ENCODE data around the gene RNF32. TPM values are rescaled to one million over a fixed set of nuclear protein-coding genes. Genes with fewer than 3 reads are reported as not detected.
"Not testable (repeated sequence)": the region's sequence is repeated elsewhere in the genome, so short reads cannot be mapped to it uniquely, and the experiment has no call there.

The RNF32 gene
- total and polyA plus RNA-seq, 2 donors = 1.2 to 3.1 TPM

DNA sequence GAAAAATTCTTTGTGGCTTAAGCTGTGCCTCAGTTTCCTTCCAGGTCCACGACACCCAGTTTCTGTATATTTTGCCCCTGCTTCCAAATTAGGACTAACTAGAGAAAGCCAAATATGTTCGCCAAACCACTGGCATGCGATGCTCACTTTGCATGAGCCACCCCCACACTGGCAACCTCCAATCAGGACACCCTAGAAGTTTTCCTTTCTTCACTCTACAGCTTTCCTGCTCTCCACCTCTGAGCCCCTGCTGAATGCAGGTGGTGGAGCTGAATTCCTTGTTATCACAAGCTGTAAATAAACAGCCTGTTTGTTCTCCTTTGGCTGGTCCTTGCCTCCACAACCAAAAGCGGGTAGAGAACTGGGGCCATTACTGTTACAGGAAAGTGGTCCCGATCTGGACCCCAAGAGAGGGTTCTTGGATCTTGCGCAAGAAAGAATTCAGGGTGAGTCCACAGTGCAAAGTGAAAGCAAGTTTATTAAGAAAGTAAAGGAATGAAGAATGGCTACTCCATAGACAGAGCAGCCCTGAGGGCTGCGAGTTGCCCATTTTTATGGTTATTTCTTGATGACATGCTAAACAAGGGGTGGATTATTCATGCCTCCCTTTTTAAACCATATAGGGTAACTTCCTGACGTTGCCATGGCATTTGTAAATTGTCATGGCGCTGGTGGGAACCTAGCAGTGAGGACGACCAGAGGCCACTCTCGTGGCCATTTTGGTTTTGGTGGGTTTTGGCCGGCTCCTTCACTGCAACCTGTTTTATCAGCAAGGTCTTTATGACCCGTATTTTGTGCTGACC lies 20.9 kb upstream of the RNF32 start:
- H3K27ac ChIP-seq (ENCODE audit: low read depth in 1 of 2, low read length in 1 of 2); H3K4me1 ChIP-seq (ENCODE audit: control insufficient read depth in 2 of 2, insufficient read depth in 2 of 2, low read length in 2 of 2); H3K9me3 ChIP-seq (ENCODE audit: control insufficient read depth in 2 of 2, insufficient read depth in 1 of 2, low read length in 1 of 2); H3K36me3 ChIP-seq (ENCODE audit: control insufficient read depth in 2 of 2, insufficient read depth in 2 of 2, low read length in 1 of 2); DNase-seq (ENCODE audit: low read depth in 6 of 9, low spot score in 9 of 9); H3K4me3 ChIP-seq (ENCODE audit: low read length in 2 of 2): not testable (repeated sequence)
- H3K27me3 ChIP-seq (ENCODE audit: control insufficient read depth in 2 of 2, insufficient read depth in 1 of 2, low read length in 1 of 2) = peaks cover 29 to 44% of the 10 kb centered on the region in 2 donors
- WGBS = 90% methylated on average over 13 of the region's 13 CpGs

- no peak overlapping the region for H3K27ac ChIP-seq (ENCODE audit: low read depth in 1 of 2, low read length in 1 of 2)
- 86% methylated on average over 3 of the region's 3 CpGs for WGBS
Observed at GRCh38 chr7:156620291-156620675, 20.3 kb upstream of the RNF32 start.

GRCh38 chr7:156621652-156622051 lies 18.9 kb upstream of the RNF32 start:
- peaks cover 16 to 27% of the 10 kb centered on the region in 2 donors for H3K27me3 ChIP-seq (ENCODE audit: control insufficient read depth in 2 of 2, insufficient read depth in 1 of 2, low read length in 1 of 2)
- no peak for DNase-seq (ENCODE audit: low read depth in 6 of 9, low spot score in 9 of 9)

More at GRCh38 chr7:156620291-156620675, 20.3 kb upstream of the RNF32 start:
- peaks cover 0 to 2% of the 10 kb centered on the region in 2 donors for H3K4me1 ChIP-seq (ENCODE audit: control insufficient read depth in 2 of 2, insufficient read depth in 2 of 2, low read length in 2 of 2)
- H3K9me3 ChIP-seq (ENCODE audit: control insufficient read depth in 2 of 2, insufficient read depth in 1 of 2, low read length in 1 of 2) = peaks cover 0 to 5% of the 10 kb centered on the region in 2 donors
- DNase-seq (ENCODE audit: low read depth in 6 of 9, low spot score in 9 of 9) = no peak
- H3K4me3 ChIP-seq (ENCODE audit: low read length in 2 of 2) = no peak overlapping the region
- H3K36me3 ChIP-seq (ENCODE audit: control insufficient read depth in 2 of 2, insufficient read depth in 2 of 2, low read length in 1 of 2) = no peaks in the 10 kb centered on the region
- H3K27me3 ChIP-seq (ENCODE audit: control insufficient read depth in 2 of 2, insufficient read depth in 1 of 2, low read length in 1 of 2) = peaks cover 29 to 40% of the 10 kb centered on the region in 2 donors

GRCh38 chr7:156625580-156625979 lies 15.0 kb upstream of the RNF32 start:
- H3K27me3 ChIP-seq (ENCODE audit: control insufficient read depth in 2 of 2, insufficient read depth in 1 of 2, low read length in 1 of 2) = no peaks in the 10 kb centered on the region
- DNase-seq (ENCODE audit: low read depth in 6 of 9, low spot score in 9 of 9) = no peak
- H3K27ac ChIP-seq (ENCODE audit: low read depth in 1 of 2, low read length in 1 of 2) = no peak overlapping the region
- peaks cover 0 to 13% of the 10 kb centered on the region in 2 donors for H3K9me3 ChIP-seq (ENCODE audit: control insufficient read depth in 2 of 2, insufficient read depth in 1 of 2, low read length in 1 of 2)
- 97% methylated on average over 2 of the region's 2 CpGs for WGBS
- H3K4me3 ChIP-seq (ENCODE audit: low read length in 2 of 2) = no peak overlapping the region
- no peaks in the 10 kb centered on the region for H3K4me1 ChIP-seq (ENCODE audit: control insufficient read depth in 2 of 2, insufficient read depth in 2 of 2, low read length in 2 of 2)
- H3K36me3 ChIP-seq (ENCODE audit: control insufficient read depth in 2 of 2, insufficient read depth in 2 of 2, low read length in 1 of 2) = no peaks in the 10 kb centered on the region

More at GRCh38 chr7:156621652-156622051, 18.9 kb upstream of the RNF32 start:
- H3K9me3 ChIP-seq (ENCODE audit: control insufficient read depth in 2 of 2, insufficient read depth in 1 of 2, low read length in 1 of 2) = peaks cover 0 to 5% of the 10 kb centered on the region in 2 donors
- H3K27ac ChIP-seq (ENCODE audit: low read depth in 1 of 2, low read length in 1 of 2) = no peak overlapping the region
- no peaks in the 10 kb centered on the region for H3K36me3 ChIP-seq (ENCODE audit: control insufficient read depth in 2 of 2, insufficient read depth in 2 of 2, low read length in 1 of 2)
- no peak overlapping the region for H3K4me3 ChIP-seq (ENCODE audit: low read length in 2 of 2)
- H3K4me1 ChIP-seq (ENCODE audit: control insufficient read depth in 2 of 2, insufficient read depth in 2 of 2, low read length in 2 of 2) = peaks cover 0 to 2% of the 10 kb centered on the region in 2 donors

- no peaks in the 10 kb centered on the region for H3K4me1 ChIP-seq (ENCODE audit: control insufficient read depth in 2 of 2, insufficient read depth in 2 of 2, low read length in 2 of 2)
- no peak overlapping the region for H3K27ac ChIP-seq (ENCODE audit: low read depth in 1 of 2, low read length in 1 of 2)
- H3K9me3 ChIP-seq (ENCODE audit: control insufficient read depth in 2 of 2, insufficient read depth in 1 of 2, low read length in 1 of 2) = peaks cover 0 to 13% of the 10 kb centered on the region in 2 donors
- no peak overlapping the region for H3K4me3 ChIP-seq (ENCODE audit: low read length in 2 of 2)
- no peaks in the 10 kb centered on the region for H3K36me3 ChIP-seq (ENCODE audit: control insufficient read depth in 2 of 2, insufficient read depth in 2 of 2, low read length in 1 of 2)
- 90% methylated on average over 7 of the region's 7 CpGs for WGBS
- no peak for DNase-seq (ENCODE audit: low read depth in 6 of 9, low spot score in 9 of 9)
- no peaks in the 10 kb centered on the region for H3K27me3 ChIP-seq (ENCODE audit: control insufficient read depth in 2 of 2, insufficient read depth in 1 of 2, low read length in 1 of 2)
Observed at GRCh38 chr7:156626220-156626895, 14.2 kb upstream of the RNF32 start.

DNA sequence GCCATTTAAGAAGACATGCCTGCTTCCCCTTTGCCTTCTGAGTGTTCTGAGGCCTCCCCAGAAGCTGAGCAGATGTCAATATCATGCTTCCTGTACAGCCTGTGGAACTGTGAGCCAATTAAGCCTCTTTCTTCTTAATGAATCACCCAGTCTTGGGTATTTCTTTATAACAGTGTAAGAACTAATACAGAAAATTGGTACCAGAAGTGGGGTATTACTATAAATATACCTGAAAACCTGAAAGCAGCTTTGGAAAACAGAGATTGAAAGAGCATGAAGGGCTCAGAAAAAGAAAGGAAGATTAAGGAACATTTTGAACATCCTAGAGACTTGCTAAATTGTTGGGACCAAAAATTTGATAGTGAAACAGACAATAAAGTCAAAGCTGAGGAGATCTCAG lies 12.0 kb upstream of the RNF32 start:
- H3K9me3 ChIP-seq (ENCODE audit: control insufficient read depth in 2 of 2, insufficient read depth in 1 of 2, low read length in 1 of 2) = peaks cover 0 to 8% of the 10 kb centered on the region in 2 donors
- H3K36me3 ChIP-seq (ENCODE audit: control insufficient read depth in 2 of 2, insufficient read depth in 2 of 2, low read length in 1 of 2) = no peaks in the 10 kb centered on the region
- no peaks in the 10 kb centered on the region for H3K27me3 ChIP-seq (ENCODE audit: control insufficient read depth in 2 of 2, insufficient read depth in 1 of 2, low read length in 1 of 2)
- H3K4me1 ChIP-seq (ENCODE audit: control insufficient read depth in 2 of 2, insufficient read depth in 2 of 2, low read length in 2 of 2) = no peaks in the 10 kb centered on the region
- H3K4me3 ChIP-seq (ENCODE audit: low read length in 2 of 2) = no peak overlapping the region
- H3K27ac ChIP-seq (ENCODE audit: low read depth in 1 of 2, low read length in 1 of 2) = no peak overlapping the region
- DNase-seq (ENCODE audit: low read depth in 6 of 9, low spot score in 9 of 9) = no peak

- 97% methylated on average over 2 of the region's 2 CpGs for WGBS
- Histone ChIP-seq H3K9me3 (ENCODE audit: control insufficient read depth in 2 of 2, insufficient read depth in 1 of 2, low read length in 1 of 2) (peaks cover 0 to 8% of the 10 kb centered on the region in 2 donors), H3K4me3 (ENCODE audit: low read length in 2 of 2) (no peak overlapping the region), H3K36me3 (ENCODE audit: control insufficient read depth in 2 of 2, insufficient read depth in 2 of 2, low read length in 1 of 2) (no peaks in the 10 kb centered on the region), H3K4me1 (ENCODE audit: control insufficient read depth in 2 of 2, insufficient read depth in 2 of 2, low read length in 2 of 2) (no peaks in the 10 kb centered on the region), H3K27me3 (ENCODE audit: control insufficient read depth in 2 of 2, insufficient read depth in 1 of 2, low read length in 1 of 2) (no peaks in the 10 kb centered on the region), H3K27ac (ENCODE audit: low read depth in 1 of 2, low read length in 1 of 2) (no peak overlapping the region)
- DNase-seq (ENCODE audit: low read depth in 6 of 9, low spot score in 9 of 9) = no peak
Observed at GRCh38 chr7:156629873-156630272, 10.7 kb upstream of the RNF32 start.

- no peak overlapping the region for H3K27ac ChIP-seq (ENCODE audit: low read depth in 1 of 2, low read length in 1 of 2)
- H3K36me3 ChIP-seq (ENCODE audit: control insufficient read depth in 2 of 2, insufficient read depth in 2 of 2, low read length in 1 of 2) = no peaks in the 10 kb centered on the region
- H3K4me3 ChIP-seq (ENCODE audit: low read length in 2 of 2) = no peak overlapping the region
- 88% methylated on average over 3 of the region's 3 CpGs for WGBS
- no peak for DNase-seq (ENCODE audit: low read depth in 6 of 9, low spot score in 9 of 9)
- peaks cover 0 to 8% of the 10 kb centered on the region in 2 donors for H3K9me3 ChIP-seq (ENCODE audit: control insufficient read depth in 2 of 2, insufficient read depth in 1 of 2, low read length in 1 of 2)
- H3K4me1 ChIP-seq (ENCODE audit: control insufficient read depth in 2 of 2, insufficient read depth in 2 of 2, low read length in 2 of 2) = no peaks in the 10 kb centered on the region
- peaks cover 0 to 2% of the 10 kb centered on the region in 2 donors for H3K27me3 ChIP-seq (ENCODE audit: control insufficient read depth in 2 of 2, insufficient read depth in 1 of 2, low read length in 1 of 2)
Observed at GRCh38 chr7:156634117-156634516, 6.5 kb upstream of the RNF32 start.
